ENCODE data around the gene RPS6KA5. TPM values are rescaled to one million over a fixed set of nuclear protein-coding genes. Genes with fewer than 3 reads are reported as not detected.

Gene RPS6KA5
- total and polyA plus RNA-seq, 8 donors, result 4.2 to 10.8 (median 9.2) TPM

DNA sequence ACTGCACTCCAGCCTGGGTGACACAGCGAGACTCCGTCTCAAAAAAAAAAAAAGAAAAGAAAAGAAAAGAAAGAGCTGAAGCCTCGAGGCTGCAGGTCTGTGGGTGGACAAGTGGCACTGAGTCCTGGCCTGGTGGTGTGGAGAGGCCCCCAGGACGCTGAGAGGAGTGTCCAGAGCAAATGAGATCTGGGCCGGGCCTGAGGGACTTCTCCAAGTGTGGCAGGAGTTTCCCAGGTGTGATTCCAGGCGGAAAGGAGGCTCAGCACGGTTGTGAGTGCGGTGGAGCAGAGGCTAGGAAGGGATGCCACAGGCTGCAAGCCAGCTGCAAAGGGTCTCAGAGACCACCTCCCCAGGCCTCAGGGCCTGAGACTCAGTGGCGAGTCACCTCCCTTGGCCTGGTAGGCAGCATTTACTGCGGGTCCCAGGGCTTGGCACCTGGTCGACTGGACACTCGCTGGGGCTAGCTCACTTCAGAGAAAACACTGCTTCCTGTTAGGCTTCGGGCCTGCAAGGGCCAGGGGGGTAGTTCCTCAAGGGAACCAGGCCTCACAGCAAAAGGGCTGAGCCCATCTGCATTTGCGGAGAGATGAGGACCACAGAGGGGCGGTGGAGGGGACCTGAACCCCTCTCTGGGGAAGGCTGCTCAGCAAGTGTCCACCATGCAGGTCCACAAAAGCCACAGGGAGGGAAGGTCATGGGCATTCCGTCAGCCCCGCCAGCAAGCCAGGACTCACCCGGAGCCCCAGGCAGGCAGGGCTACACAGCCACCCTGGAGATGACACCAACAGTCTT, 256.0 kb downstream of the RPS6KA5 start:
- Histone ChIP-seq H3K9me3 (no peaks in the 10 kb centered on the region), H3K4me3 (no peak overlapping the region), H3K4me1 (peaks cover 0 to 28% of the 10 kb centered on the region in 2 donors), H3K27ac (peak overlapping the region in 1 of 2 donors; percentile 48), H3K27me3 (no peaks in the 10 kb centered on the region), H3K36me3 (no peaks in the 10 kb centered on the region)
- DNase-seq, result no peak
- TF ChIP-seq, protein P1, sequence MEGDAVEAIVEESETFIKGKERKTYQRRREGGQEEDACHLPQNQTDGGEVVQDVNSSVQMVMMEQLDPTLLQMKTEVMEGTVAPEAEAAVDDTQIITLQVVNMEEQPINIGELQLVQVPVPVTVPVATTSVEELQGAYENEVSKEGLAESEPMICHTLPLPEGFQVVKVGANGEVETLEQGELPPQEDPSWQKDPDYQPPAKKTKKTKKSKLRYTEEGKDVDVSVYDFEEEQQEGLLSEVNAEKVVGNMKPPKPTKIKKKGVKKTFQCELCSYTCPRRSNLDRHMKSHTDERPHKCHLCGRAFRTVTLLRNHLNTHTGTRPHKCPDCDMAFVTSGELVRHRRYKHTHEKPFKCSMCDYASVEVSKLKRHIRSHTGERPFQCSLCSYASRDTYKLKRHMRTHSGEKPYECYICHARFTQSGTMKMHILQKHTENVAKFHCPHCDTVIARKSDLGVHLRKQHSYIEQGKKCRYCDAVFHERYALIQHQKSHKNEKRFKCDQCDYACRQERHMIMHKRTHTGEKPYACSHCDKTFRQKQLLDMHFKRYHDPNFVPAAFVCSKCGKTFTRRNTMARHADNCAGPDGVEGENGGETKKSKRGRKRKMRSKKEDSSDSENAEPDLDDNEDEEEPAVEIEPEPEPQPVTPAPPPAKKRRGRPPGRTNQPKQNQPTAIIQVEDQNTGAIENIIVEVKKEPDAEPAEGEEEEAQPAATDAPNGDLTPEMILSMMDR (IDR thresholded peaks at IDR 0.05), result no peak
- no peak for ATAC-seq
- intact Hi-C loops (cut with DNase I), result no loop called here

GRCh38 chr14:90803249-90803648, 257.2 kb downstream of the RPS6KA5 start:
- Histone ChIP-seq H3K27ac (peak overlapping the region in 1 of 2 donors; percentile 48), H3K9me3 (no peaks in the 10 kb centered on the region), H3K4me1 (peaks cover 0 to 28% of the 10 kb centered on the region in 2 donors), H3K27me3 (no peaks in the 10 kb centered on the region), H3K36me3 (no peaks in the 10 kb centered on the region), H3K4me3 (no peak overlapping the region)
- TF ChIP-seq, protein P1 (IDR thresholded peaks at IDR 0.05), result no peak
- intact Hi-C loops (cut with DNase I), result no loop called here
- ATAC-seq (no peak), DNase-seq (no peak)

DNA sequence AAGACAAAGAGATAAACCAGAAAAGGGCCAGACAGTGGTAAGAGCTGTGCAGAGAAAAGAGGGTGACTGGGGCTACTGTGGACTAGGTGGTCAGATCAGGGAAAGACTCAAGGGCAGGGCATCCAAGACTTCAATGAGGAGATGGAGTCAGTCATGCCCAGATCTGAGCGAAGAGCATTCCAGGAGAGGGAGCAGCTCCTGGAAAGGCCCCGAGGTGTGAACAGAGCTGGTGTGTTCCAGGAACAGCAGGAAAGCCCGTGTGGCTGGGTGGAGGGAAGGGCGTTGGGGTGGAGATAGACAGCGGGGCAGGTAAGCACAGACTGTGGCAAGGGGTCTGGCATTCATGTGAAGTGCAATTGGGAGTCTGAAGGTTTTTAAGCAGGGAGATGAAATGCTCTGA, 261.0 kb downstream of the RPS6KA5 start:
- H3K9me3 ChIP-seq, result no peaks in the 10 kb centered on the region
- TF ChIP-seq, protein P1 (IDR thresholded peaks at IDR 0.05), result no peak
- H3K4me1 ChIP-seq, result peaks cover 6 to 39% of the 10 kb centered on the region in 2 donors
- intact Hi-C loops (cut with DNase I), result no loop called here
- DNase-seq (no peak), ATAC-seq (no peak)
- H3K27me3 ChIP-seq, result no peaks in the 10 kb centered on the region
- H3K4me3 ChIP-seq, result no peak overlapping the region
- H3K27ac ChIP-seq, result no peak overlapping the region
- H3K36me3 ChIP-seq, result no peaks in the 10 kb centered on the region

DNA sequence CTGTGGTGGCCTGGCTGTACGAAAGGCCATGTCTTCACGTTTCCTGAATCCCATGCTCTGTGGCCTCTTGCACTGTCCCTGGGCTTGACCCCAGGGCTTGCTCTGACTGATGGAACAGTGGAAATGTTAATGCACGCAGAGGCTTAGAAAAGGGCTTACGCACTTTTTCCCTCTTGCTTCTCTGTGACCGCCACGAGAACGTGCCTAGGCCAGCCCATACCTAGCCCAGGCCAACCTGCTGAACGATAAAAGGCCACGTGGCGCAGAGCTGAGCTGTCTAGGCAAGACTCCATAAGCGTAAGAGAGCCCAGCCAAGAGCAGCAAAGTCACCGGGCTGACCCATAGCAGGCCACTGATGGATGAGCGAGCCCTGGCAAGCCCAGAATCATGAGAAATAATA, 262.5 kb downstream of the RPS6KA5 start:
- ATAC-seq (no peak), DNase-seq (no peak)
- Histone ChIP-seq H3K4me3 (no peak overlapping the region), H3K4me1 (peaks cover 6 to 29% of the 10 kb centered on the region in 2 donors), H3K27ac (no peak overlapping the region), H3K36me3 (no peaks in the 10 kb centered on the region), H3K9me3 (no peaks in the 10 kb centered on the region), H3K27me3 (no peaks in the 10 kb centered on the region)
- intact Hi-C loops (cut with DNase I), result no loop called here
- TF ChIP-seq, protein P1 (IDR thresholded peaks at IDR 0.05), result no peak

Other genes with a start within 250 kb of the RPS6KA5 start
- gene TTC7B, start 244.2 kb downstream of the RPS6KA5 start, total RNA-seq, result 10 to 100 TPM; 26.8 to 33.1 TPM
- 10 to 100 TPM; 37.0 to 47.5 (median 42.5) TPM for gene TTC7B, start 244.2 kb downstream of the RPS6KA5 start, polyA plus RNA-seq (ENCODE audit: insufficient read length in 6 of 6)
- 10 to 100 TPM; 74.9 to 77.0 TPM for gene DGLUCY, start 53.4 kb upstream of the RPS6KA5 start, total RNA-seq
- 10 to 100 TPM; 56.7 to 69.5 (median 66.1) TPM for gene DGLUCY, start 53.4 kb upstream of the RPS6KA5 start, polyA plus RNA-seq (ENCODE audit: insufficient read length in 6 of 6)
- 1 to 10 TPM; 3.9 to 4.2 TPM for gene GPR68, start 184.1 kb upstream of the RPS6KA5 start, total RNA-seq
- 1 to 10 TPM; 1.3 to 4.9 (median 2.9) TPM for gene GPR68, start 184.1 kb upstream of the RPS6KA5 start, polyA plus RNA-seq (ENCODE audit: insufficient read length in 6 of 6)